Right lobe of liver (tissue), 4 donors: Measurements from ENCODE around the gene DNAH10.

Experiments
- CTCF ChIP-seq, 4 donors: fragments of 200-600 bp in 3 of 4; fragments of 450-650 bp in 1 of 4; IDR thresholded peaks; one replicate each; pipeline versions ENCODE4 v1.5.1 to v1.8.0; 2016 to 2022; ENCODE audit warnings: antibody characterized with exemption in 4 of 4, mild to moderate bottlenecking in 2 of 4
- POLR2A ChIP-seq: fragments of 450-650 bp; IDR thresholded peaks from one replicate; pipeline ENCODE4 v1.6.1; 2017; ENCODE audit warnings: antibody characterized with exemption, mild to moderate bottlenecking
- donor health status: DM: no; HTN: no; CAD: no.
- donor health status: DM: no; HTN: no; CAD: no.
- donor health status: DM: no; HTN: yes; CAD: no.

DNA sequence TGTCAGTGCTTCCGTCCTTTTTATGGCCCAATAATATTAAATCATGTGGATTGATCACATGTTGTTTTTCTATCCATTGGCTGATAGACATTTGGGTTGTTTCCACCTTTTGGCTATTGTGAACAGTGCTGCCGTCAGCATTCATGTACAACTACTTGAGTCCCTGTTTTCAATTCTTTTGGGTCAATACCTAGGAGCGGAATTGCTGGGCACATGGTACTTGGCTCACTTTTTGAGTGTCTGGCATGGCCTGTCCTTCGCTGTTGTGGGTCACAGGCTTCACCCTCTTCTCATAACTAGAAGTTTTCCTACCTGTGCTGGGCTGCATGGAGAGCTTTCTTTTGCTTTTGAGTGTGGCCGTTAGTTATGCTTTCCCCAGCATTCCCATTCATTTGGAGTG lies 72.7 kb downstream of the DNAH10 start:
- TF ChIP-seq CTCF (IDR thresholded peaks at IDR 0.05), result no peak
- no peak for TF ChIP-seq POLR2A
